ENCODE measurements around the gene PXN.
"Not testable (repeated sequence)": the region's sequence is repeated elsewhere in the genome, so short reads cannot be mapped to it uniquely, and the experiment has no call there.

PXN gene

DNA sequence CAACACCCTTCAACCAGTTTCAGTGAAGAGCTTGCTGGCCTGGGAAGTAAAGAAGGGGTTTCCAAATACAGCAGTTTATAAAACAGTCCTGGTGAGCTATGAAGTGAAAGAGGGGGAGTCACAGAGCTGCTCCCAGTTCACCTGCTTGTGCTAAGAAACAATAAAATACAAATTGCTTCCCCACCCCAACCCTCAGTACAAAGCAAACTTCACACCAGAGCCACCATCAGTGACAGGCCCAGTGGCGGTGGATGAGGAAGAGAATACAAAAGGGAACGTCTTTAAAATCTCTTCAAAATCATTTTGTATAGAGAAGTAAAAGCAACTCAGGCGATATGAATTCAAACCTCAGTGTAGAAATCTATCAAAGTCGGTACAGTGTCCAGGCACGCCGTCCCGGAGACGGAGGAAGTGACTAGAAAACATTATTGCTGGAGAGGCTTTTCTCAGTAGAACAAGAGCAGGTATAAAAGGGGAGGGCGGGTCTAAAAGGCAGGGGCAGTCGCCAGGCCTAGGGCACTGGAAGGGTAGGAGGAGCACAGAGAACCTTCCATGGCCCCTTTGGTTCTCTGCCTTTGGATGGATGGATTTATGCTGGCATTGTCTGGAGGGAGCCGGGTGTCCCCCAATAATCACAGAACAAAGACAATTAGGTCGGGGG is 54.2 kb downstream of the PXN start:
- H3K4me3 ChIP-seq (ENCODE audit: low read depth, low read length), result no peak overlapping the region
- TF ChIP-seq, protein P1, sequence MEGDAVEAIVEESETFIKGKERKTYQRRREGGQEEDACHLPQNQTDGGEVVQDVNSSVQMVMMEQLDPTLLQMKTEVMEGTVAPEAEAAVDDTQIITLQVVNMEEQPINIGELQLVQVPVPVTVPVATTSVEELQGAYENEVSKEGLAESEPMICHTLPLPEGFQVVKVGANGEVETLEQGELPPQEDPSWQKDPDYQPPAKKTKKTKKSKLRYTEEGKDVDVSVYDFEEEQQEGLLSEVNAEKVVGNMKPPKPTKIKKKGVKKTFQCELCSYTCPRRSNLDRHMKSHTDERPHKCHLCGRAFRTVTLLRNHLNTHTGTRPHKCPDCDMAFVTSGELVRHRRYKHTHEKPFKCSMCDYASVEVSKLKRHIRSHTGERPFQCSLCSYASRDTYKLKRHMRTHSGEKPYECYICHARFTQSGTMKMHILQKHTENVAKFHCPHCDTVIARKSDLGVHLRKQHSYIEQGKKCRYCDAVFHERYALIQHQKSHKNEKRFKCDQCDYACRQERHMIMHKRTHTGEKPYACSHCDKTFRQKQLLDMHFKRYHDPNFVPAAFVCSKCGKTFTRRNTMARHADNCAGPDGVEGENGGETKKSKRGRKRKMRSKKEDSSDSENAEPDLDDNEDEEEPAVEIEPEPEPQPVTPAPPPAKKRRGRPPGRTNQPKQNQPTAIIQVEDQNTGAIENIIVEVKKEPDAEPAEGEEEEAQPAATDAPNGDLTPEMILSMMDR (IDR thresholded peaks at IDR 0.05; ENCODE audit: control insufficient read depth, extremely low read depth, insufficient read depth), result no peak
- DNase-seq (ENCODE audit: low read depth), result no peak

DNA sequence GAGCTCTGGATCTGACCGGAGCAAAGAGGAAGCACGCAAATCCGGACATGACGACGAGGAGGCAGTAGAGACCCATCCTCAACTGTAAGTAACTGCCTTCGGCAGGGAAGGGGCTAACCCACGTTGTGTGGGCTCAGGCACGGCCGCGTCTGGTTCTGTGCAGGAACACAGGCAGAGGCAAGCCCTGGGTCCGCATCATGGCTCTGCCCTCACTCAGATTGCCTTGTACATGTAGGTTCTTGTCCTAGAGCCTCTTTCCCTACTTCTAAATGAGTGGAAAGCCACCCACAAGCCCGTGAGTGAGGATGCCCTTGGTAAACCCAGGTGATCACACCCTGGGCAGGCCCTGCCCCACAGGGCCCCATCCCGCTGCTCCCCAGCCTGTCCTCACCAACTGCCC is 55.7 kb downstream of the PXN start:
- TF ChIP-seq, protein P1 (IDR thresholded peaks at IDR 0.05; ENCODE audit: control insufficient read depth, extremely low read depth, insufficient read depth), result no peak
- no peak overlapping the region for H3K4me3 ChIP-seq (ENCODE audit: low read depth, low read length)
- no peak for DNase-seq (ENCODE audit: low read depth)

DNA sequence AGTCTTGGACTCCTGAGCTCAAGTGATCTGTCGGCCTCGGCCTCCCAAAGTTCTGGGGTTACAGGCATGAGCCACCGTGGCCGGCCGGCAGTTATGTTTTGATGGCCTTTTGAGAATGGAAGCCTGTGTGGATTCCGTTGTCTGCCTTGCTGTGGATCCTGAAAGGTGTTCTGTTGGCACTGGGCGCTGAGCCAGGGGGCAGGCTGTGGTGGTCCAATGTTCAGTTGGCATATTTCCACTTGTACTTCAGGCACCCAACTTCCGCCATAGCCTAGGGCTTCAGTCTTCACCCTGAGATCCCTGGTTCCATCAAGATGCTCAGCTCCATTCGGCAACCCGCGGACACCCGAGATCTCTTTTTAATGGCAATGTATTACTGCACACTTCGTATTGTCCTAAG is 58.3 kb downstream of the PXN start:
- no peak for DNase-seq (ENCODE audit: low read depth)
- no peak overlapping the region for H3K4me3 ChIP-seq (ENCODE audit: low read depth, low read length)
- TF ChIP-seq, protein P1 (IDR thresholded peaks at IDR 0.05; ENCODE audit: control insufficient read depth, extremely low read depth, insufficient read depth), result no peak

DNA sequence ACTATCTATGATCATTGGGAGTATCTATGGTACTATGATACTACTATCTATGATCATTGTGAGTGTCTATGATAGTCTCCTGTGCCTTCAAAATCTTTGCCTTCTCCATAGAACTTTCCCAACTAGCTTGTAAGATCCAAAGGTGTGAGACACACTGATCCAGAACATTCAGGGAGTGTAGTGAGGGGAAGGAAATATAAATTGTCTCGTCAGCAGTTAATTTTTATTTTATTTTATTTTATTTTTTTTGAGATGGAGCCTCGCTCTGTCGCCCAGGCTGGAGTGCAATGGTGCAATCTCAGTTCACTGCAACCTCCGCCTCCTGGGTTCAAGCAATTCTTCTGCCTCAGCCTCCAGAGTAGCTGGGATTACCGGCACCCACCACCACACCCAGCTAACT is 58.7 kb downstream of the PXN start:
- DNase-seq (ENCODE audit: low read depth); H3K4me3 ChIP-seq (ENCODE audit: low read depth, low read length): not testable (repeated sequence)

DNA sequence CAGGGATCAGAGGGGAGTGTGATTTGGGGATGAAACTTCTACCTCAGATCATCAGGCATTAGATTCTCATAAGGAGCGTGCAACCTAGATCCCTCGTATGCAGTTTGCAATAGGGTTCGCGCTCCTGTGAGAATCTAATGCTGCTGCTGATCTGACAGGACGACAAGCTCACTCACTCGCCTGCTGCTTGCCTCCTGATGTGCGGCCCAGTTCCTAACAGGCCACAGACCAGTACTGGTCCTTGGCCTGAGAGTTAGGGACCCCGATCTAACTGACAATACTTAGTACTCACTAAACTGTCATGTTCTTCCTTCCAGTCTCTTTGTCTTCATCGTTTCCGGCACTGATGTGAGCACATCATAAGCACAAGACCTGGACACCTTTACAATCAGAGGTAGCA is 59.3 kb downstream of the PXN start:
- TF ChIP-seq, protein P1 (IDR thresholded peaks at IDR 0.05; ENCODE audit: control insufficient read depth, extremely low read depth, insufficient read depth), result no peak
- DNase-seq (ENCODE audit: low read depth), result no peak
- no peak overlapping the region for H3K4me3 ChIP-seq (ENCODE audit: low read depth, low read length)

DNA sequence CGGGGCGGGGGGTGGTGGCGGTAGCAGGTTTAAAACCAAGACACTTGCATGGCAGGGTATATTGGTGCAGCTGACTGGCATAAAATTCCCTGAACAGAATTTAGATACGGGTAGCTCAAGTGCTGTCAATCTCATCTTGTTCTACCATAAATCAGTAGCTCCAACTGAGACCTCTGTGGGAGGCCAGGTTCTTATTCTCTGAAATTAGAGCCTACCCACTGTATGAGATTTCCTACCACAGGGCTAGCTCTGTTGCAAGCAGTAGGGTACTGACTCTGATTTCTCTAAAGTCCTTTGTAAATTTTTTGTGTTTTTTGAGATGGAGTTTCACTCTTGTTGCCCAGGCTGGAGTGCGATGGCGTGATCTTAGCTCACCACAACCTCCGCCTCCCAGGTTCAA is 61.4 kb downstream of the PXN start:
- H3K4me3 ChIP-seq (ENCODE audit: low read depth, low read length), result no peak overlapping the region
- TF ChIP-seq, protein P1 (IDR thresholded peaks at IDR 0.05; ENCODE audit: control insufficient read depth, extremely low read depth, insufficient read depth), result no peak
- DNase-seq (ENCODE audit: low read depth), result no peak

DNA sequence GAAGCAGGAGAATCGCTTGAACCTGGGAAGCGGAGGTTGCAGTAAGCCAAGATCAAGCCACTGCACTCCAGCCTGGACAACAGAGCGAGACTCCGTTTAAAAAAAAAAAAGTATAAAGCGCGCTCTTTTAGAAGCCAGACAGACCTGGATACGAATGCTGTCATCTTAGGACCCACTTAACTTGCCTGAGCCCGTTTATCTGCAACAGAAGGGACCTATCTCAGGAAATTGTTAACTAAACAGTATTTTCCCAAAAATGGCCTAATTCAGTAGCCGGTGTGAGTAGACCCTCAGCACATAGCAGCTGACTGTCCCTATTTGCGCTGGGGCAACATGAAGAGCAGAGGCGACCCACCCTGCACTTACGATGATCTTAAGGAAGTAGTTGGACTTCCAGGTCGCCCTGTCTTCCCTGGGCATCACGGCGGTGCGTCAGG is 65.1 kb downstream of the PXN start:
- TF ChIP-seq, protein P1 (IDR thresholded peaks at IDR 0.05; ENCODE audit: control insufficient read depth, extremely low read depth, insufficient read depth), result no peak
- no peak for DNase-seq (ENCODE audit: low read depth)
- peak overlapping the region; percentile 97 for H3K4me3 ChIP-seq (ENCODE audit: low read depth, low read length)

Data from LNCaP clone FGC (cell line).